H1 (cell line): ENCODE data around the gene DNAH10. TPM values are rescaled to one million over a fixed set of nuclear protein-coding genes. Genes with fewer than 3 reads are reported as not detected.

ENCODE experiments used
- BCL11A ChIP-seq, 2 experiments: IDR thresholded peaks; one replicate each; pipeline ENCODE4 v1.6.1; 2011; ENCODE audit warnings: low read depth in 2 of 2, low read length in 2 of 2, mild to moderate bottlenecking in 2 of 2
- CHD7 ChIP-seq: fragments of 300-600 bp; sonication (generic); IDR thresholded peaks from 2 replicates; pipeline ENCODE4 v1.7.1; 2012; ENCODE audit warnings: low read length, moderate library complexity, mild to moderate bottlenecking, inconsistent platforms; ENCODE audit not compliant: insufficient replicate concordance
- CTBP2 ChIP-seq: IDR thresholded peaks from 2 replicates; pipeline ENCODE4 v1.7.0; 2011; ENCODE audit warnings: borderline replicate concordance, mild to moderate bottlenecking, moderate library complexity, mixed read lengths, low read length; ENCODE audit not compliant: insufficient read depth, insufficient read length
- FOSL1 ChIP-seq: IDR thresholded peaks from 2 replicates; pipeline ENCODE4 v1.6.1; 2011; ENCODE audit warnings: mild to moderate bottlenecking, low read depth, low read length, moderate library complexity; ENCODE audit not compliant: insufficient read depth
- HDAC6 ChIP-seq: IDR thresholded peaks from one replicate; pipeline ENCODE4 v1.7.1; 2012; ENCODE audit warnings: low read depth, mild to moderate bottlenecking, inconsistent platforms, low read length, moderate library complexity
- KDM4A ChIP-seq: IDR thresholded peaks from one replicate; pipeline ENCODE4 v1.7.1; 2012; ENCODE audit warnings: low read depth, mild to moderate bottlenecking, moderate library complexity, low read length, inconsistent platforms; ENCODE audit not compliant: severe bottlenecking
- KDM5A ChIP-seq: fragments of 200-600 bp; IDR thresholded peaks from 2 replicates; pipeline ENCODE4 v1.7.1; 2012; ENCODE audit warnings: mild to moderate bottlenecking, low read length, inconsistent platforms, mixed read lengths
- POLR2AphosphoS5 ChIP-seq: IDR thresholded peaks from 2 replicates; pipeline ENCODE4 v1.6.1; 2011; ENCODE audit warnings: low read depth, low read length
- RFX5 ChIP-seq: IDR thresholded peaks from 2 replicates; pipeline ENCODE4 v1.6.1; 2011; ENCODE audit warnings: low read depth, low read length, improper control_type of control experiment, borderline replicate concordance
- SIN3A ChIP-seq, 2 experiments: IDR thresholded peaks in 1 of 2; conservative IDR thresholded peaks in 1 of 2; 2 replicates each; pipeline ENCODE4 v1.6.1; 2011 to 2012; ENCODE audit warnings: low read length in 2 of 2, improper control_type of control experiment in 1 of 2, low read depth in 1 of 2, mild to moderate bottlenecking in 1 of 2
- polyA plus RNA-seq, 7 experiments: library from polyadenylated mRNA; depleted of rRNA in 3 of 7; stranded (reverse) in 5 of 7; unstranded in 2 of 7; fragments of >200 nt in 5 of 7; fragments of 200-250 nt in 2 of 7; gene quantifications; 1 replicate in 5 of 7; 2 replicates in 1 of 7; 4 replicates in 1 of 7; pipeline versions ENCODE4 v1.2.1 to v1.2.3, GENCODE V29; 2011 to 2013; ENCODE audit warnings: missing spikeins in 2 of 7, mixed read lengths in 2 of 7
- total RNA-seq: library from RNA; stranded (reverse); fragmentation: NEBNext Ultra II Directional; extraction: Animal tissue kit (Norgen Biotek cat#: 25700); gene quantifications from 2 replicates; pipeline ENCODE4 v1.2.1, GENCODE V29; 2021

DNAH10 gene
- total and polyA plus RNA-seq, 2 of the 8 experiments (the other 6 are each of a cell fraction or from before 2014, with no cell fraction given): 0.02 to 0.24 TPM

DNA sequence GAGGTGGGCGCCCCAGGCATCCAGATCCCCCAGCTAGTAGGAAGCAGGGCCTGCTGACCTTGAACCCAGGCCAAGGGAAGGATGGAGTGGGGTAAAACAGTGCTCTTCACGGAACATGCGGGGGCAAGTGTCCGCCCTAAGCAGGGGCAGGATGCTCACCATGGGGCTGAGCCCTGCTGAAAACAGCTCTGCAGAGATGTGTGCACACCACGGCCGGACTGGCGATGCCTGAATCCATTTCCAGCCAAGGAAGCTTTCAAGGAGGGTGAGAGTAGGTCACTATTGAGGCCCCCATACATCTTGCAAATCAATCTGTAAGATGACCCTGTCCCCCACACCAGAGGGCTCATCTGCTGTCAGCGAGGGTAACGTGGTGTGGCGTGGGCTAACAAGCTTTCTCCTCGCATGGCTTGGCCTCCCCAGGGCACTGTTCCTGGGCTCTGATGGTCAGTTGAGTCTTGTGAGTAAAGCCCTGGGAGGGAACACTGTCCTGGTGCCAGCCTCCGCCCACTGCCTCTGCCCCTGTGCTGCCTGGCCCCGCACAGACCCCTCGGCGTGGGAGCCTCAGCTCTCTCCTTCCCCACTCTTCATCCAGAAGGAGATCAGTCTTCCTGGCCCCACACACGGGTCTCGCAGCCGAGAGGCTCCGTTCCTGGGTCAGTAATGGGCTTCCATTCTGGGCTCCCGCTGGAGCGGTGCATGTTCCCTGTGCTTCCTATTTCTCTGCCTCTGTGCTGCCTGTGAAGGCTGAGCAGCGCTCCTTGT lies 141.4 kb downstream of the DNAH10 start (continued):
- TF ChIP-seq CHD7 (no peak), RFX5 (no peak), CTBP2 (no peak), POLR2AphosphoS5 (no peak), SIN3A (conservative IDR thresholded peaks at IDR 0.05 in 1 of 2, IDR thresholded peaks at IDR 0.05 in 1 of 2; ENCODE audit: low read depth in 1 of 2, low read length in 2 of 2) (no peak), FOSL1 (no peak), HDAC6 (no peak), KDM4A (no peak), KDM5A (no peak), BCL11A (IDR thresholded peaks at IDR 0.05; ENCODE audit: low read depth in 2 of 2, low read length in 2 of 2) (no peak)
